ENCODE data around the gene SSX3.
"Not testable (repeated sequence)": the region's sequence is repeated elsewhere in the genome, so short reads cannot be mapped to it uniquely, and the experiment has no call there.

DNA sequence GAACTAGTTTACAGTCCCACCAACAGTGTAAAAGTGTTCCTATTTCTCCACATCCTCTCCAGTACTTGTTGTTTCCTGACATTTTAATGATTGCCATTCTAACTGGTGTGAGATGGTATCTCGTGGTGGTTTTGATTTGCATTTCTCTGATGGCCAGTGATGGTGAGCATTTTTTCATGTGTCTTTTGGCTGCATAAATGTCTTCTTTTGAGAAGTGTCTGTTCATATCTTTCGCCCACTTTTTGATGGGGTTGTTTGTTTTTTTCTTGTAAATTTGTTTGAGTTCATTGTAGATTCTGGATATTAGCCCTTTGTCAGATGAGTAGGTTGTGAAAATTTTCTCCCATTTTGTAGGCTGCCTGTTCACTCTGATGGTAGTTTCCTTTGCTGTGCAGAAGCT, 40.4 kb upstream of the SSX3 start:
- not testable (repeated sequence) for TF ChIP-seq EZH2phosphoT487 (IDR thresholded peaks at IDR 0.05; ENCODE audit: insufficient read depth, low read depth); EZH2 (IDR thresholded peaks at IDR 0.05; ENCODE audit: insufficient read depth, poor library complexity, severe bottlenecking)
